CD14-positive monocyte (primary cell): ENCODE data around the gene DDO. TPM values are rescaled to one million over a fixed set of nuclear protein-coding genes. Genes with fewer than 3 reads are reported as not detected.

Source experiments
- DNase-seq, 3 donors: peaks; one replicate each; pipeline ENCODE4 v3.0.0-alpha.2; 2011 to 2022
- H2AFZ ChIP-seq: 2 replicates; pipeline ENCODE4 v1.6.0; 2012; ENCODE audit warnings: mild to moderate bottlenecking, low read depth, low read length, inconsistent platforms; ENCODE audit not compliant: insufficient read depth, poor library complexity, severe bottlenecking
- H3K27ac ChIP-seq, 2 donors: 1 replicate in 1 of 2; 2 replicates in 1 of 2; pipeline ENCODE4 v1.5.1; 2012 to 2013; ENCODE audit warnings: low read length in 2 of 2, control low read depth in 1 of 2, inconsistent platforms in 1 of 2, low read depth in 1 of 2, mild to moderate bottlenecking in 1 of 2
- H3K27me3 ChIP-seq, 2 donors: one replicate each; pipeline versions ENCODE4 v1.6.0 to v1.6.1; 2011 to 2013; ENCODE audit warnings: low read length in 2 of 2; ENCODE audit not compliant: control insufficient read depth in 2 of 2, insufficient read depth in 2 of 2
- H3K36me3 ChIP-seq, 2 donors: replicated peaks in 1 of 2; 1 replicate in 1 of 2; 2 replicates in 1 of 2; pipeline versions ENCODE4 v1.5.1 to v1.6.1; 2012 to 2013; ENCODE audit warnings: low read length in 2 of 2, control low read depth in 1 of 2, inconsistent platforms in 1 of 2, mild to moderate bottlenecking in 1 of 2; ENCODE audit not compliant: insufficient read depth in 2 of 2, control insufficient read depth in 1 of 2
- H3K4me1 ChIP-seq, 2 donors: 1 replicate in 1 of 2; 2 replicates in 1 of 2; pipeline versions ENCODE4 v1.5.1 to v1.6.1; 2012 to 2013; ENCODE audit warnings: low read length in 2 of 2, control low read depth in 1 of 2, inconsistent platforms in 1 of 2, mild to moderate bottlenecking in 1 of 2, moderate library complexity in 1 of 2; ENCODE audit not compliant: insufficient read depth in 2 of 2, control insufficient read depth in 1 of 2
- H3K4me2 ChIP-seq: replicated peaks from 2 replicates; pipeline ENCODE3; 2012; ENCODE audit warnings: low read length, moderate library complexity, mild to moderate bottlenecking; ENCODE audit not compliant: poor library complexity, severe bottlenecking; ENCODE audit errors: extremely low read depth
- H3K4me3 ChIP-seq, 3 experiments: fragments of 200-600 bp in 1 of 3; sonication (generic) in 1 of 3; replicated peaks in 1 of 3; 1 replicate in 2 of 3; 2 replicates in 1 of 3; pipeline ENCODE4 v1.5.1; 2011 to 2013; ENCODE audit warnings: low read length in 3 of 3, mild to moderate bottlenecking in 3 of 3, control low read depth in 2 of 3, low read depth in 2 of 3, inconsistent platforms in 1 of 3, moderate library complexity in 1 of 3
- H3K79me2 ChIP-seq: 2 replicates; pipeline ENCODE4 v1.6.0; 2012; ENCODE audit warnings: mild to moderate bottlenecking, control low read depth, inconsistent platforms, low read length, moderate library complexity; ENCODE audit not compliant: insufficient read depth
- H3K9ac ChIP-seq: 2 replicates; pipeline ENCODE4 v1.6.0; 2017; ENCODE audit warnings: low read length, mild to moderate bottlenecking; ENCODE audit not compliant: insufficient read depth, poor library complexity, severe bottlenecking
- H3K9me3 ChIP-seq, 2 donors: replicated peaks in 1 of 2; 1 replicate in 1 of 2; 2 replicates in 1 of 2; pipeline versions ENCODE4 v1.5.1 to v1.6.1; 2012 to 2013; ENCODE audit warnings: low read length in 2 of 2, control low read depth in 1 of 2; ENCODE audit not compliant: control insufficient read depth in 1 of 2, insufficient read depth in 1 of 2
- H4K20me1 ChIP-seq: 2 replicates; pipeline ENCODE4 v1.6.0; 2012; ENCODE audit warnings: mild to moderate bottlenecking, low read length, control low read depth, moderate library complexity; ENCODE audit not compliant: insufficient read depth
- H3K27ac Mint-ChIP-seq, 7 donors: one replicate each; pipeline ENCODE4 v1.8.0; 2020; ENCODE audit warnings: mild to moderate bottlenecking in 7 of 7, mixed read lengths in 7 of 7, moderate library complexity in 6 of 7, inconsistent platforms in 2 of 7
- H3K27me3 Mint-ChIP-seq, 3 donors: one replicate each; pipeline ENCODE4 v1.8.0; 2021 to 2022; ENCODE audit warnings: low read depth in 3 of 3, mild to moderate bottlenecking in 3 of 3, mixed read lengths in 3 of 3, moderate library complexity in 3 of 3, inconsistent platforms in 1 of 3
- H3K36me3 Mint-ChIP-seq, 2 donors: one replicate each; pipeline ENCODE4 v1.8.0; 2020; ENCODE audit warnings: mixed read lengths in 2 of 2, inconsistent platforms in 1 of 2, mild to moderate bottlenecking in 1 of 2
- H3K4me1 Mint-ChIP-seq: one replicate; pipeline ENCODE4 v1.8.0; 2020; ENCODE audit warnings: mild to moderate bottlenecking, mixed read lengths
- H3K4me3 Mint-ChIP-seq, 2 donors: one replicate each; pipeline ENCODE4 v1.8.0; 2020; ENCODE audit warnings: mild to moderate bottlenecking in 2 of 2, mixed read lengths in 2 of 2, moderate library complexity in 1 of 2
- H3K9me3 Mint-ChIP-seq, 7 donors: one replicate each; pipeline ENCODE4 v1.8.0; 2020 to 2022; ENCODE audit warnings: mixed read lengths in 7 of 7, mild to moderate bottlenecking in 6 of 7, moderate library complexity in 6 of 7, inconsistent platforms in 2 of 7
- CTCF ChIP-seq: fragments of 200-600 bp; IDR thresholded peaks from one replicate; pipeline ENCODE4 v1.8.0; 2022; ENCODE audit warnings: antibody characterized with exemption, mild to moderate bottlenecking
- WGBS: methylation state at CpG from one replicate; pipeline ENCODE4 v1.1.5; 2013; ENCODE audit warnings: missing lambda C conversion rate; ENCODE audit not compliant: insufficient coverage; 5-methylcytosine and 5-hydroxymethylcytosine counted together
- intact Hi-C, 2 donors: fragments of 100-400 bp; cut with micrococcal nuclease; formaldehyde crosslinking; loops; one replicate each; pipeline versions ENCODE4 v1.15.0 to v1.15.1; 2023
- polyA plus RNA-seq, 3 donors: library from polyadenylated mRNA; depleted of rRNA in 1 of 3; unstranded in 2 of 3; stranded (reverse) in 1 of 3; fragments of 300-500 nt in 2 of 3; fragments of >200 nt in 1 of 3; fragmentation: Illumina TruSeq in 2 of 3; gene quantifications; 1 replicate in 2 of 3; 2 replicates in 1 of 3; pipeline ENCODE4 v1.2.3, GENCODE V29; 2012 to 2021

Gene DDO
- polyA plus RNA-seq, 3 donors = 0.24 to 2.2 (median 0.95) TPM

- no peaks in the 10 kb centered on the region for H3K27me3 ChIP-seq
- no peak overlapping the region for H3K4me2 ChIP-seq
- no peak overlapping the region for H3K9ac ChIP-seq
- no peak overlapping the region for H3K27ac ChIP-seq
- H3K4me1 ChIP-seq = no peaks in the 10 kb centered on the region
- no peak overlapping the region for H3K4me3 ChIP-seq
- Mint-ChIP-seq H3K4me3 (no peak overlapping the region), H3K36me3 (peaks cover 11 to 21% of the 10 kb centered on the region in 2 donors), H3K4me1 (peaks cover 3% of the 10 kb centered on the region), H3K9me3 (peaks cover 27 to 41% (median 33%) of the 10 kb centered on the region in 7 donors), H3K27ac (peak overlapping the region in 1 of 7 donors; percentile 50), H3K27me3 (peaks cover 0 to 1% (median 0%) of the 10 kb centered on the region in 3 donors)
- H3K36me3 ChIP-seq = peaks cover 2 to 4% of the 10 kb centered on the region in 2 donors
- H2AFZ ChIP-seq = no peak overlapping the region
- peaks cover 14 to 25% of the 10 kb centered on the region in 2 donors for H3K9me3 ChIP-seq
- H4K20me1 ChIP-seq = no peaks in the 10 kb centered on the region
- DNase-seq = no peak
- intact Hi-C loops = no loop called here
- H3K79me2 ChIP-seq = peaks cover 94% of the 10 kb centered on the region
- WGBS = no CpG with 5 or more reads among the region's 1 CpG
- no peak for TF ChIP-seq CTCF
These were observed 46.0 kb upstream of the DDO start for GRCh38 chr6:110461376-110461775.

- H3K36me3 ChIP-seq = peaks cover 7 to 14% of the 10 kb centered on the region in 2 donors
- H3K4me3 ChIP-seq = no peak overlapping the region
- Mint-ChIP-seq H3K4me3 (no peak overlapping the region), H3K9me3 (peaks cover 21 to 33% (median 28%) of the 10 kb centered on the region in 7 donors), H3K4me1 (peaks cover 3% of the 10 kb centered on the region), H3K27me3 (peaks cover 0 to 1% (median 0%) of the 10 kb centered on the region in 3 donors), H3K36me3 (peaks cover 16 to 18% of the 10 kb centered on the region in 2 donors), H3K27ac (no peak overlapping the region)
- DNase-seq = no peak
- H3K79me2 ChIP-seq = peaks cover 76% of the 10 kb centered on the region
- peaks cover 14 to 25% of the 10 kb centered on the region in 2 donors for H3K9me3 ChIP-seq
- intact Hi-C loops = no loop called here
- H2AFZ ChIP-seq = no peak overlapping the region
- no peak for TF ChIP-seq CTCF
- H4K20me1 ChIP-seq = no peaks in the 10 kb centered on the region
- H3K9ac ChIP-seq = no peak overlapping the region
- H3K4me1 ChIP-seq = no peaks in the 10 kb centered on the region
- WGBS = no CpG with 5 or more reads among the region's 2 CpGs
- no peaks in the 10 kb centered on the region for H3K27me3 ChIP-seq
- no peak overlapping the region for H3K27ac ChIP-seq
- no peak overlapping the region for H3K4me2 ChIP-seq
These were observed 43.8 kb upstream of the DDO start for GRCh38 chr6:110459137-110459536.
